Loucy (cell line): ENCODE measurements around the gene SIRPB1.

ENCODE experiments used
- EZH2phosphoT487 ChIP-seq: fragments of 200-600 bp; IDR thresholded peaks from 2 replicates; pipeline ENCODE4 v1.6.1; 2018; ENCODE audit warnings: antibody characterized with exemption, mild to moderate bottlenecking, moderate library complexity, borderline replicate concordance
- TF ChIP-seq, protein P1 (sequence below): fragments of 200-600 bp; sonication (generic); conservative IDR thresholded peaks from 2 replicates; pipeline ENCODE4 v1.5.1; 2014; ENCODE audit warnings: mild to moderate bottlenecking, antibody characterized with exemption, low read length

DNA sequence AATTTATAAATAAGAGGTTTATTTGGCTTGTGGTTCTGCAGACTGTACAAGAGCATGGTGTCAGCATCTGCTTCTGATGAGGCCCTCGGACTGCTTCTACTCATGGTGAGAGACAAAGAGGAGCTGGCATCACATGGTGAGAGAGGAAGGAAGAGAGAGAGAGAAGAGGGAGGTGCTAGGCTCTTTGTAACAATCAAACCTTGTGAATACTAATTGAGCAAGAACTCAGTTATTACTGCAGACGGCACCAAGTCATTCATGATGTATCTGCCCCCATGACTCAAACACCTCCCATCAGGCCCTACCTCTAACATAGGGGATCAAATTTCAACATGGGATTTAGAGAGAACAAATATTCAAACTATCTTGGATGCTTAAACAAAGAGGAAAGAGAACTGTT, 44.1 kb upstream of the SIRPB1 start:
- TF ChIP-seq, protein P1, sequence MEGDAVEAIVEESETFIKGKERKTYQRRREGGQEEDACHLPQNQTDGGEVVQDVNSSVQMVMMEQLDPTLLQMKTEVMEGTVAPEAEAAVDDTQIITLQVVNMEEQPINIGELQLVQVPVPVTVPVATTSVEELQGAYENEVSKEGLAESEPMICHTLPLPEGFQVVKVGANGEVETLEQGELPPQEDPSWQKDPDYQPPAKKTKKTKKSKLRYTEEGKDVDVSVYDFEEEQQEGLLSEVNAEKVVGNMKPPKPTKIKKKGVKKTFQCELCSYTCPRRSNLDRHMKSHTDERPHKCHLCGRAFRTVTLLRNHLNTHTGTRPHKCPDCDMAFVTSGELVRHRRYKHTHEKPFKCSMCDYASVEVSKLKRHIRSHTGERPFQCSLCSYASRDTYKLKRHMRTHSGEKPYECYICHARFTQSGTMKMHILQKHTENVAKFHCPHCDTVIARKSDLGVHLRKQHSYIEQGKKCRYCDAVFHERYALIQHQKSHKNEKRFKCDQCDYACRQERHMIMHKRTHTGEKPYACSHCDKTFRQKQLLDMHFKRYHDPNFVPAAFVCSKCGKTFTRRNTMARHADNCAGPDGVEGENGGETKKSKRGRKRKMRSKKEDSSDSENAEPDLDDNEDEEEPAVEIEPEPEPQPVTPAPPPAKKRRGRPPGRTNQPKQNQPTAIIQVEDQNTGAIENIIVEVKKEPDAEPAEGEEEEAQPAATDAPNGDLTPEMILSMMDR: no peak
- no peak for TF ChIP-seq EZH2phosphoT487
